Osteocyte (in vitro differentiated cells): ENCODE data around the gene KCNJ5. TPM values are rescaled to one million over a fixed set of nuclear protein-coding genes. Genes with fewer than 3 reads are reported as not detected.

Source experiments
- DNase-seq: peaks from one replicate; pipeline ENCODE4 v3.0.0; 2021; ENCODE audit warnings: mixed read lengths; ENCODE audit not compliant: unreplicated experiment; ENCODE audit errors: extremely low spot score
- H3K27ac Mint-ChIP-seq: one replicate; pipeline ENCODE4 v1.8.0; 2021; ENCODE audit warnings: mild to moderate bottlenecking, mixed read lengths; ENCODE audit not compliant: unreplicated experiment
- H3K27me3 Mint-ChIP-seq: one replicate; pipeline ENCODE4 v1.8.0; 2021; ENCODE audit warnings: mixed read lengths; ENCODE audit not compliant: unreplicated experiment
- H3K36me3 Mint-ChIP-seq: one replicate; pipeline ENCODE4 v1.8.0; 2021; ENCODE audit warnings: mixed read lengths; ENCODE audit not compliant: unreplicated experiment
- H3K4me1 Mint-ChIP-seq: one replicate; pipeline ENCODE4 v1.8.0; 2021; ENCODE audit warnings: mixed read lengths; ENCODE audit not compliant: unreplicated experiment
- H3K4me3 Mint-ChIP-seq: one replicate; pipeline ENCODE4 v1.8.0; 2021; ENCODE audit warnings: mild to moderate bottlenecking, moderate library complexity, mixed read lengths; ENCODE audit not compliant: unreplicated experiment
- H3K9me3 Mint-ChIP-seq: one replicate; pipeline ENCODE4 v1.8.0; 2021; ENCODE audit warnings: mixed read lengths; ENCODE audit not compliant: unreplicated experiment
- CTCF ChIP-seq: fragments of 200-600 bp; sonication (generic); IDR thresholded peaks from 2 replicates; pipeline ENCODE4 v1.5.0; 2021; ENCODE audit warnings: antibody characterized with exemption, mild to moderate bottlenecking, moderate library complexity
- total RNA-seq: library from RNA; stranded (reverse); gene quantifications from 2 replicates; pipeline ENCODE4 v1.2.1, GENCODE V29; 2021

The KCNJ5 gene
- total RNA-seq, 1 donor from 2014 or later, result not detected

DNA sequence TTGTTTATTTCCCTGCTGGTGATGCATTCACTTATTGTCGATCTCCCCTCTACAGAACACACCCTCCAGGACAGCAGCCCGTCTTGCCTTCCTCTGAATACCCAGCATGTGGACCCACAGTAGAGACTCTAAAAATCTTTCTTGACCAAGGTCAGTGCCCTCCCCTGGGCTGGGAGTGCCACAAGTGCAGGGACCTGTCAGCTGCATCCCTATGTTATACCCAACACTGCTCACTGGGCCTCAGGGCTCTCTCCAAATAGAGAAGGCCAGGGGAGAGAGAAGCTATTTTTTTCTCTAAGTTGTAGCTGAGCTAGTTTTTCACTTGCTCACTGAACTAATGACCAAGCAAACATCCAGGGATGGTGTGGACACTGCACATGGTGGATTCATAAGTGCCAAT is 33.8 kb upstream of the KCNJ5 start:
- H3K4me3 Mint-ChIP-seq, result no peak overlapping the region

GRCh38 chr11:128859563-128860441 is 31.4 kb upstream of the KCNJ5 start:
- Mint-ChIP-seq H3K9me3 (no peaks in the 10 kb centered on the region), H3K27ac (no peak overlapping the region), H3K4me3 (no peak overlapping the region), H3K27me3 (peaks cover 3% of the 10 kb centered on the region), H3K36me3 (no peaks in the 10 kb centered on the region), H3K4me1 (peaks cover 32% of the 10 kb centered on the region)
- DNase-seq, result no peak
- peak; percentile 83 for TF ChIP-seq CTCF

More for the DNA sequence above, 33.8 kb upstream of the KCNJ5 start:
- H3K27me3 Mint-ChIP-seq, result peaks cover 3% of the 10 kb centered on the region
- no peaks in the 10 kb centered on the region for H3K9me3 Mint-ChIP-seq
- no peak for DNase-seq
- no peaks in the 10 kb centered on the region for H3K36me3 Mint-ChIP-seq
- no peak overlapping the region for H3K27ac Mint-ChIP-seq
- H3K4me1 Mint-ChIP-seq, result peaks cover 17% of the 10 kb centered on the region
- TF ChIP-seq CTCF, result no peak

- H3K4me1 Mint-ChIP-seq, result peaks cover 34% of the 10 kb centered on the region
- peaks cover 3% of the 10 kb centered on the region for H3K27me3 Mint-ChIP-seq
- no peak for TF ChIP-seq CTCF
- no peaks in the 10 kb centered on the region for H3K36me3 Mint-ChIP-seq
- H3K27ac Mint-ChIP-seq, result peak overlapping the region; percentile 65
- DNase-seq, result no peak
- peak overlapping the region; percentile 33 for H3K4me3 Mint-ChIP-seq
- no peaks in the 10 kb centered on the region for H3K9me3 Mint-ChIP-seq
These were observed 30.4 kb upstream of the KCNJ5 start for GRCh38 chr11:128860571-128861361.

GRCh38 chr11:128862406-128862805 is 28.8 kb upstream of the KCNJ5 start:
- no peak for DNase-seq
- H3K4me1 Mint-ChIP-seq, result peaks cover 34% of the 10 kb centered on the region
- no peaks in the 10 kb centered on the region for H3K9me3 Mint-ChIP-seq
- H3K27ac Mint-ChIP-seq, result no peak overlapping the region
- peaks cover 3% of the 10 kb centered on the region for H3K27me3 Mint-ChIP-seq
- H3K4me3 Mint-ChIP-seq, result no peak overlapping the region
- no peak for TF ChIP-seq CTCF
- no peaks in the 10 kb centered on the region for H3K36me3 Mint-ChIP-seq
